ENCODE measurements around the gene TMEM272.

DNA sequence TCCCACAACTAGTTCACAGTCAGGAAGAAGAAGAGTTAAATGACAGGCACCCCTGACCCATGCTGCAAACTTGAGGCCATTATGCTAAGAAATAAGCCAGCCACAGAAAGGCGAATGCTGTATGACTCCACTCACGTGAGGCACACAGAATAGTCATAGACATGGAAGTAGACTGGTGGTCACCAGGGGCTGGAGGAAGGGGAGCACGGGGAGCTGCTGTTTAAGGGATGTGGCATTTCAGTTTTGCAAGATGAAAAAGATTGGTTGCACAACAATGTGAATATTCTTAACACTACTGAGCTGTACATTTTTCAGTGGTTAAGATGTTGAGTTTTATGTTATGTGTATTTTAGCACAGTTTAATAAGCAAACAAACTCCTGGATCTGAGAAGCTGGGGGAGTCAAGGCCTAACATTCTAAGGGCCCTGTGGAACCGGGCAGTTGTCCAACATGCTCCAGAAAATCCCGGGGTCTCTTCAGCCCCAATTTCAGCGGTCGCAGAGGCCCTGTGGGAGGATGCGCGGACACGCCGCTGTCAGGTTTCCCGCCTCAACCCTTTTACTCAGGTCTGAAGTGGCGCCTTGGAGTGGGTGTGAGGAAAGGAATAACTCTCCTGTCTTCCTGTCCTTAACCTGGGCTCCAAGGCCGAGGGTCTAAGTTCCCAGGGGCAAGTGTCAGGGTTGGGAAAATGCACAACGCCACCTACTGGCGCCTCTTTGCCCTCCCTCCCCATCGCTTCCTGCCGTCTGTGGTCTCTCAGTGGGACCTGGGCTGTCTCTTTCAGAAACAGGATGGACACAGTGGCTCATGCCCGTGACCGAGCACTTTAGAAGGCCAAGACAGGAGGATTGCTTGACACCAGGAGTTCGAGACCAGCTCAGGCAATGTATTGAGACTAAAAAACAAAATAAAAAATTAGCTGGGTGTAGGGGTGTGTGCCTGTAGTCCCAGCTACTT lies 4.4 kb upstream of the TMEM272 start:
- no peak for TF ChIP-seq YY1 (IDR thresholded peaks at IDR 0.05; ENCODE audit: insufficient read depth, insufficient read length)
- no peak for TF ChIP-seq ZNF274 (IDR thresholded peaks at IDR 0.05; ENCODE audit: low read depth, low read length)
- no peak for TF ChIP-seq SUZ12 (IDR thresholded peaks at IDR 0.05; ENCODE audit: extremely low read depth, insufficient read depth, insufficient read length)

Data from NT2/D1 (cell line).